Measurements from ENCODE around the gene SCAPER. TPM values are rescaled to one million over a fixed set of nuclear protein-coding genes. Genes with fewer than 3 reads are reported as not detected.

Gene SCAPER
- total RNA-seq, 1 experiment from 2014 or later: 10.3 TPM

GRCh38 chr15:76468722-76469121 lies 436.4 kb downstream of the SCAPER start:
- ChIA-PET POLR2A (no interaction called here), CTCF (no interaction called here)
- Mint-ChIP-seq H3K4me3 (no peak overlapping the region), H3K27me3 (ENCODE audit: low read depth) (no peaks in the 10 kb centered on the region), H3K36me3 (peaks cover 17% of the 10 kb centered on the region), H3K9me3 (peaks cover 24% of the 10 kb centered on the region), H3K4me1 (peaks cover 6% of the 10 kb centered on the region; the same call in 1 of the 2 replicates), H3K27ac (no peak overlapping the region)
- ATAC-seq: no peak
- TF ChIP-seq FOXP4 (CRISPR knock-in tag; IDR thresholded peaks at IDR 0.05): no peak
- TF ChIP-seq ELF4 (CRISPR knock-in tag; IDR thresholded peaks at IDR 0.05; ENCODE audit: low read depth): no peak
- TF ChIP-seq ZNF532 (CRISPR knock-in tag; IDR thresholded peaks at IDR 0.05; ENCODE audit: borderline replicate concordance): no peak
- TF ChIP-seq USF1 (CRISPR knock-in tag; IDR thresholded peaks at IDR 0.05): no peak
- no peak for TF ChIP-seq ZNF512 (CRISPR knock-in tag; IDR thresholded peaks at IDR 0.05; ENCODE audit: borderline replicate concordance)
- no peak for TF ChIP-seq NFE2L1 (CRISPR knock-in tag; IDR thresholded peaks at IDR 0.05)
- TF ChIP-seq ZNF232 (CRISPR knock-in tag; IDR thresholded peaks at IDR 0.05): no peak
- no peak for TF ChIP-seq NFATC4 (CRISPR knock-in tag; IDR thresholded peaks at IDR 0.05)
- TF ChIP-seq ZNF423 (CRISPR knock-in tag; IDR thresholded peaks at IDR 0.05): no peak
- no peak for TF ChIP-seq CBFB (CRISPR knock-in tag; IDR thresholded peaks at IDR 0.05; ENCODE audit: low read depth)
- TF ChIP-seq NR3C1 (CRISPR knock-in tag; conservative IDR thresholded peaks at IDR 0.05; ENCODE audit: low read depth): no peak
- no peak for DNase-seq (ENCODE audit: low spot score)

GRCh38 chr15:76467136-76467535 lies 438.0 kb downstream of the SCAPER start:
- ChIA-PET POLR2A (interaction anchor here (0.6 kb wide), 1 partner anchor 57 kb away, joined by 4 read pairs; no protein-coding TSS in a partner anchor), CTCF (no interaction called here)
- Mint-ChIP-seq H3K27me3 (ENCODE audit: low read depth) (no peaks in the 10 kb centered on the region), H3K27ac (no peak overlapping the region), H3K36me3 (peaks cover 17% of the 10 kb centered on the region), H3K4me3 (no peak overlapping the region), H3K4me1 (peaks cover 6% of the 10 kb centered on the region; the same call in 1 of the 2 replicates), H3K9me3 (peaks cover 24% of the 10 kb centered on the region)
- ATAC-seq: no peak
- DNase-seq (ENCODE audit: low spot score): no peak
- TF ChIP-seq ZNF423 (CRISPR knock-in tag; IDR thresholded peaks at IDR 0.05) (no peak), MAX (CRISPR knock-in tag; IDR thresholded peaks at IDR 0.05) (no peak), NFE2L1 (CRISPR knock-in tag; IDR thresholded peaks at IDR 0.05) (no peak), ZNF138 (CRISPR knock-in tag; conservative IDR thresholded peaks at IDR 0.05) (no peak), ZNF121 (CRISPR knock-in tag; IDR thresholded peaks at IDR 0.05) (no peak), ESRRA (CRISPR knock-in tag; IDR thresholded peaks at IDR 0.05; ENCODE audit: borderline replicate concordance) (no peak), TEAD4 (CRISPR knock-in tag; IDR thresholded peaks at IDR 0.05) (no peak), GABPB1 (CRISPR knock-in tag; IDR thresholded peaks at IDR 0.05) (no peak), GRHL2 (CRISPR knock-in tag; IDR thresholded peaks at IDR 0.05; ENCODE audit: insufficient replicate concordance, severe bottlenecking) (no peak), FOXK1 (CRISPR knock-in tag; IDR thresholded peaks at IDR 0.05) (no peak), PREB (CRISPR knock-in tag; IDR thresholded peaks at IDR 0.05; ENCODE audit: borderline replicate concordance) (no peak), IRF1 (CRISPR knock-in tag; IDR thresholded peaks at IDR 0.05) (no peak)

Measured in WTC11 (cell line).